Left renal pelvis (tissue), 4 donors: ENCODE data around the gene FAAP20. TPM values are rescaled to one million over a fixed set of nuclear protein-coding genes. Genes with fewer than 3 reads are reported as not detected.

ENCODE experiments used
- DNase-seq, 4 donors: peaks; one replicate each; pipeline ENCODE4 v3.0.0-alpha.2; 2013; ENCODE audit warnings: low read depth in 4 of 4, low spot score in 3 of 4
- polyA plus RNA-seq, 4 donors: library from polyadenylated mRNA; unstranded; fragments of 120-200 nt; gene quantifications; one replicate each; pipeline ENCODE4 v1.2.1, GENCODE V29; 2013; ENCODE audit not compliant: insufficient read length in 4 of 4

FAAP20 gene
- polyA plus RNA-seq, 4 donors, result 28.0 to 68.3 (median 36.1) TPM

GRCh38 chr1:2197707-2198165 is 3.2 kb upstream of the FAAP20 start:
- DNase-seq, result no peak

GRCh38 chr1:2196901-2197638 is 2.5 kb upstream of the FAAP20 start:
- DNase-seq, result no peak

DNA sequence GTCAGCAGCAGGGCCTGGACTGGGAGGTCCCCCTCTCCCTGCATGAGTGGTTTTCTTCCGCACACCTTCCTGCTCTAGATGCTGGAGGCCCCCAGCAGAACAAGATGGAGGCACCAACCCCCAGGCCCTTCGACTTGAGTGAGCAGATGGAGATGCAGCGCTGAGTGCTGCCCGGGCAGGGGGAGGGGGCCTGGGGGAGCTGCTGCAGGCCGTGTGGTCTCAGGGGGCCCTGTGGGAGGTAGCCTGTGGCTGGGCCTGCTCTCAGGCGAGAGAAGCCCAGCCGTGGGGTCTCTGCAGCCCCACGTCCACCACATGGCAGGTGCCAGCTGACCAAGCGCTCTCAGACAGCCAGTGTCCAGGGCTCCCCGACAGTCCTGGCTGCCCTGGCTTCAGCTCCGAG is 1.2 kb upstream of the FAAP20 start:
- no peak for DNase-seq

DNA sequence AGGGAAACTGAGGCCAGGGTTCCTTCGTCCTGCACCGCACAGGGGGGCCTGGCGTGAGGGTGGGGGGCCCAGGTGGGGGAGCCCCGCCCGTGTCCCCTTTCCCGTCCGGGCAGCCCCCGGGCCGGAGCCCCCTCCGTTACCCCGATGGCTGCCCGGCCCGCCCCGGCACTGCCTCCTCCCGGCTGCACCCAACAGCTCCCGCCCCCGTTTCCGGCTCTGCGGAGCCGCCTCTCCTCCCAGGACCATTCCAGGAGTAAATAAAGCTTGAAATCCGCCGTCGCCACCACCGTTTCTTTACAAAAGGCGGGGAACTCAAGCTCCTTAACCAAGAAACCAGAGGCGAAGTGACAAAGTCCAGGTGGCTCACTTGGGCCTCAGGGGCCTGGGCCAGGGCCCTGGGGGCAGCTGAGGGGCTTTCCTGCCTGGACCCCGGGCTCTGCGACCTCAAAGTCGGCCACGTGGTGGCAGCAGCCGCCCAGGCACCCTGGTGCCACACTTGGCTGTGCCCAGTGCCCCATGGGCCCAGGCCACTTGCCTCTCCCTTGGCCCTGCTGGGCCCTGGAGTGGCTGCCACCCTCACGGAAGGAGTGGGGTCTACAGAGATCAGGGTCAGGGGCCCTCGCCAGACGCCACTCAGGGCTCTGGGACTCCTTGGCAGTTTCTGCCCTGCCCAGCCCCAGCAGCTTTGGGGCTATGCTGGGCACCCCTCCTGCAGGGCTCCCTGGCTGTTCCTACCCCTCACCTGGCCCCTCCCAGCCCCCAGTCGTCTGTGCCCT is 514 bp upstream of the FAAP20 start:
- DNase-seq, result no peak

- no peak for DNase-seq
These were observed 874 bp downstream of the FAAP20 start for GRCh38 chr1:2193514-2194281.

DNA sequence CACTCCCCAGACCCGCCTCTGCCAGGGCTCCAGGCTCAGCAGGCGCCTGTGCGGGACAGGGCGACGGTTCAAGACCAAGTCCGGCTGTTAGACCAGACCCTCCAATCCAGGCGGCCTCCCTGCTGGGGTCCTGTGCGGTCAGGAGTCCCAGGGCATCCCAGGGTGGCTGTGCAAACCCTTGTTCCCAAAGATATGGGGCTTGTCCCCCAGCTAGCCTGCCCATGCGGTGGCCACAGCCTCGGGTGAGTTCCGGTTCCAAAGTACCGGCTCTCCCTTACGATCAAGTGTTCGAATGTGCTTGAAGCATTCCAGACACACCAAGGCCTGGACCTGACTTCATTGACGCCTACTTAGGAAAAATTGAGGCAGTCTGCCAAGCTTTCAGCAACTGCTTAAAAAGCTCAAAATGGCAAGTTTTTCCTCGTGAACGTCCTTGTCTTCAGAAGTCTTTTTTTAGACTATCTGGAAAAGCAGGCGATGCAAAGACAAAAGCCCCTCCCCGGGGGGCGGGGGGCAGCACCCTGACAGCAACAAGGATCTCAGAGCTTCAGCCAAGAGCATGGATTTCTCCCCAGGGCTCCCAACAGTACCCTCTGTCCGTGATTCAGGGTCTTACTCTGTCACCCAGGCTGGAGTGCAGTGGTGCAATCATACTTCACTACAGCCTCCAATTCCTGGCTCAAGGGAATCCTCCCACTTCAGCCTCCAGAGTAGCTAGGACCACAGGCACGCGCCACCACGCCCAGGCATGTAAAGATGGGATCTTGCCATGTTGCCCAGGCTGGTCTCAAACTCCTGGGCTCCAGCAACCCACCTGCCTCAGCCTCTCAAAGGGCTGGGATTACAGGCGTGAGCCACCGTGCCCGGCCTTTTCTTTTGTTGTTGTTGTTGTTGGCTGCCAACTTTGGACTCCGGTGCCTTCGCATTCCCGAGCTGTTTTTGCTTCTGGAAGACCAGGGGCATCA is 2.3 kb downstream of the FAAP20 start:
- DNase-seq, result no peak

GRCh38 chr1:2190491-2190976 is 4.0 kb downstream of the FAAP20 start:
- no peak for DNase-seq

DNA sequence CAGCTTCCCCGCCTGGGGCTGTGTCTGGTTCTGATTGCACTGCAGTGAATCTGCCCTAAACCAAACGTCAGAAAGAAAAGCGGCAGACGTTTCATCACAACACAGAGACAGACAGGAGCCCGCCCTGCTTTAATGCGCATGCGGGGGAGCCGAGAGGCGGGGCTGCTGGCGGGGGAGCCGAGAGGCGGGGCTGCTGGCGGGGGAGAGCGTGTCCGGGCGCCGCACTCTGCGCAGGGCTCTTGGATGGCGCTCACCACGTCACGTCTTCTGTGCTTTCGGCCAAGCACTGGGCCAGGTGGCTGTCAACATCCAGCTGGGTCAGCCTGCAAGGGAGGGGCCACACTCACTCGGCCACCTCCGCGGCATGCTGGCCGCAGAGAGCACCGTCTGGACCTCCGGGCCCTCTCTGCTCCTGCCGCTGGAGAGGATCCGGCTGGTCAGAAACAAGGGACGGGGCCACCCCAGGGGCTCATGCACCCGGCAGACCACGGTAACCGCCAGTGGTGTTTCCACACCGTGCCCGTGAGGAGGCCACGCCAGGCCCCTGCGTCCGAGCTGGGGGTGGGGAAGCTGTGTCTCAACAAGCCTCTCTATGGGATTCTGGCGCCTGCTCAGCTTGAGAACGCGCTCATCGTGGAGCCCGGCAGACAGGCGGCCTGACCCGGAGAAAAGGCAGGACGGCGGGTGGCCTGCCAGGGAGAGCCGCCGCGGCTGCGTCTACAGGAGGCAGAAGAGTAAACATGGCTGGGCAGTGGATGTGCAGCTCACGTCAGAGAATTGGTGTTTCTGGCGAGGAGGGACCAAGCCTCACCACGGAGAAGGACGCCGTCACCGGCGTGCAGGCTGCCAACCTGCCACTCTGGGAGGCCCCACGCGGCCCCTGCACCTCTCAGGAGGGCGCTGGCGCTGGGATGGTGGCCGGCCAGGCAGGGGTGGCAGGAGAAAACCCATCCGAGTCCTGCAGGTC is 4.8 kb downstream of the FAAP20 start:
- peak in 2 of 4 donors; percentile 83 to 87 for DNase-seq

DNA sequence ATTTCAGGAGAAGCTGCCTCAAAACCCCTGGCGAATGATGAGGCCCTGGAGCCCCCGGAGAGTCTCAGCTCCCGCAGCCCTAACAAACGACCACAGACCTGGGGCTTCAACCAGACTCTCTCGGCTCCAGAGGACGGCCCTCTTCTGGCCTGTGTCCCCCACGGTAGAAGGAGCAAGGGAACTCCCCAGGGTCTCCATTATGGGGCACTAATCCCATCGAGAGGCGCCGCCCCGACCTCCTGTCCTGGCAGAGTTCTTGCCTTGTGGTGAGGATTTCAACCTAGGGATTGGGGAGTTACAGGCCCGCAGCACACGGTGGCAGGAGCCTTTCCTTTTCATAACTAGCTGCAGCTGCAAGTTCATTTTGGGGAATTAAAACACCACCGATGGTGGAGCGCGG is 6.2 kb downstream of the FAAP20 start:
- DNase-seq, result no peak

DNA sequence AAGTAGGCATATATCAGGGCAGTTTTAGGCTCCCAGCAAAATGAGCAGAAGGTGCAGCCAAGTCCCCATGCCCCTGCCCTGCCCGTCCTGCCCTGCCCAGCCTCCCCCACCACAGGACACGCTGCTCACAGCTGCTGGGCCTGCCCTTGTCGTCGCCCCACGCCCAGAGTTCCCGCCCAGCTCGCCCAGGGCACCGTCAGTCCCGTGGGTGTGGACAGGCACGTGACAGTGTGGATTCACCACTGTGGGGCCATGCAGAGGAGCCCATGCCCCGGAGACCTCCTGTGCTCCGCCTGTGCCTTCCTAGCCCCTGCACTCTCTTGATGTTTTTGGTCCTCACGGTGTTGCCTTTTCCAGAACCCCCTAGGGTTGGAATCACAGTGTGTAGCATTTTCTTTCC is 7.0 kb downstream of the FAAP20 start:
- no peak for DNase-seq

GRCh38 chr1:2186901-2187300 is 7.7 kb downstream of the FAAP20 start:
- DNase-seq, result no peak

DNA sequence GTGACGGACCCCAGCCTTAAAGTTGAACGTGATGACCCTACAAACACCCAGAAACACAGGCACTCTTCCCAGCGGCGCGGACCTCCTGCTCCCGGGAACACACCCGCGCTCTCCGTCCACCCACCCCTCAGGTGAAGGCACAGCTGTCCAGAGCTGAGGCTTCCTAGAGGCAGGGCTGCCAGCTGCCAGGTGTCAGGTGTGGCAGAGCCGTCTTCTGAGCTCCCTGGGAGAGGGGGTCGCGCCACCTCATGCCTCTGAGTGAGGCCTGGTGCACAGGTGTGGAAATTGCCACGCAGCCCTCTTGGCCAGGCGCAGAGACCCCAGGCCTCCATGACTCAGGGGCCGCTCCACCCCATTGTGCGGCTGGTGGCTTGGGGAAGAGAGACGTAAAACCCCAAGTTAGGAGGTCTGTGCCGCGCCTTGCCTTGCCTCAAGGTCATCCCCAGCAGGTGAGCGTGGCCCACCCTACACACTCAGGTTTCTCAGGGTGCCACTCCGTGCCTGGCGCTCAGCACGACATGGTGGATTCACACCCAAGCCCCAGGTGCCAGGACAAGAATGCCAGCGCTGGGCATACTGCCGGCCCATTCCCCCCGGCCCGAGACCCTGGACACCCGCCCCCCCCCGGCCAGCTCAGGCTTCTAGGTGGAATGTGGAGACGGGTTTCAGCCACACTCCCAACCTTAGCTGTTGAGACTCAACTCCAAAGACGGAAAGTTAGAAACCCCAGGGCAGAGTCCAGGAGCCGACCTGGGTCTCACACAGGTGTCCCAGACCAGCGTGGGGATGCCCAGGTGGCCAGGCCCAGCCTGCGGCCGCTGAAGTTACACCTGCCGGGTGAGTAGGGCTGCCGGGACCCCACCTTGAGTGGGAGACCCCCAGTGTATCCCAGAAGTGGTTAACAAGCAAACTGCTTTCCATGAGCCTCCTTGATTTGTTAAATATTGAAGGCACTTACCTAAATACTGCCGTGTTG is 8.4 kb downstream of the FAAP20 start:
- no peak for DNase-seq

- DNase-seq, result no peak
These were observed 9.6 kb downstream of the FAAP20 start for GRCh38 chr1:2184934-2185333.

- DNase-seq, result no peak
These were observed 10.0 kb downstream of the FAAP20 start for GRCh38 chr1:2184531-2184930.

DNA sequence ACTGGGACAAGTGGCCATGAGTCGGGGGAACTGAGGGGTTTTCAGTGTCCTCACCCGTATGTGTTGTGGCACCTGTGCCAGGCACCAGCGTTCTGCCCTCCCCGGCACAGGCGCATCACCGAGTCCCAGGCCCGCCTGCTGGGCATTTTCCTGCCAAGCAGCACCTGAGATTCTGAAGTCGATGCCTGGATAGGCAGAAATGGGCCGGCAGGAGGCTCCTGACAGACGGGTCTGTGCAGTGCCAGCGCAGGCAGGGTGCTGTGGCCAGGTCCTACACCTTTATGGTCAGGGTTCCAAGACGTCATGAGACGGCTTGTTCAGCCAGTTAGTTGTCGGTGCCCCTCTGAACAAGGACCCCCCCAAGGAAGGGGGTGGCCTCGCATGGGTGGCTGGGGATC is 10.6 kb downstream of the FAAP20 start:
- no peak for DNase-seq

- DNase-seq, result no peak
These were observed 12.2 kb downstream of the FAAP20 start for GRCh38 chr1:2182376-2182775.

DNA sequence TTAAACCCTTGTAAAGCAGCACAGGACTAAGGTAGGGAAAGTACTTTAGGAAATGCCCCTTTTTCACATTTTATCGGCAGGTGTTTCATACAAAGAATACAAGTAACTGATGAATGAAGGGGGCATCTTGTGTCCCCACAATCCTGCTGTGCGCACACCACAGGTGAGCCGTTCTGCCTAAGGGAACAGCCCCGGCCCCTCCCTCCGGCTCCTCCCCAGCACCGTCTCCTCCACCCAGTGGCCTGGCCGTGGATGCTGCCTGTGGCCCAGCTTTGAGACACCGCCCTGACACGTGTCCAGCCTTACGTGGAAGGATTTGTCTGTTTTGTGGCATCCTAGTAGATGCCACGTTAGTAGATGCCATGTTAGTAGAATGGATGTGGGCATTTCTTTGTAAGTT is 12.8 kb downstream of the FAAP20 start:
- no peak for DNase-seq

DNA sequence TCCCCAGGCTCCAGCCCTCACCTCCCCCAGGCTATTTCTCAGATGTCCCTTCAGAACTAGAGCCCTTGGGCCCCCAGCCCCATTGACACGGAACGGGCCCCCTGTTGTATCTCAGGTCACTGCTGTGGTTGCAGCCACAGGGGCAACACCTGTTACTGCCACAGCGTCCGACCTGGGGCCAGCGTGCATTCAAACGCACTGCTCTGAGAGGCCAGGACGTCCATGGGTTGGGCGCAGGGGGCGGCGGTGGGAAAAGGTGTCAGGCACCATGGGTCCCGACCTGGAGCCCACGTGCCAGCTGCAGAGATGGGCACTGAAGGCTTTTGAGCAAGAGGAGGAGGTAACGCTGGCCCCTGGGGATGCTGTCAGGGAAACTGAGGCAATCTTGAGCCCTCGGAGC is 13.3 kb downstream of the FAAP20 start:
- DNase-seq, result no peak
